ENCODE data around the gene FAM168A. TPM values are rescaled to one million over a fixed set of nuclear protein-coding genes. Genes with fewer than 3 reads are reported as not detected.
A peak's percentile ranks its signal among the peaks of the same experiment; 100 is the strongest.

Gene FAM168A
- total RNA-seq, 3 donors from 2014 or later (not counting 1 experiment from before 2014, with no cell fraction given), result 27.4 to 39.8 (median 30.4) TPM

DNA sequence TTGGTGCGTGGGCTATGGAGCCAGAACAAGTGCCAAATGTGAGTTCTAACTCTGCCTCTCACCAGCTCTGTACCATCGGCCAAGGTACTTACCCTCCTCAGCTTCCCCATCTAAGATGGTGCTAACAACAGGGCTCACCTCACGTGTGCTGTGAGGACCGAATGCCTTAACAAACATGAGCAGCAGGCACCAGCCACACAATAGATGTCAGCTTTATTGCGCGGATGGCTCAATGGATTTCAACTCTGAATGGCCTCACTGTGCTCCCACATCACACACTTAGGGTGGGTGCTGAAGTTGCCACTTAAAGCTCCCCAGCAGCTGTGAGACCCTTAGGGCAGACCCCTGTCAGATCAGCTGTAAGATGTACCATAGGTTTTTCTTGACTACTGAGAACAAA is 197.6 kb downstream of the FAM168A start:
- no peaks in the 10 kb centered on the region for H3K27me3 ChIP-seq (ENCODE audit: control insufficient read depth, insufficient read depth, low read length)
- H3K4me3 Mint-ChIP-seq, result no peak overlapping the region
- no peaks in the 10 kb centered on the region for H3K9me3 Mint-ChIP-seq
- no peaks in the 10 kb centered on the region for H3K27me3 Mint-ChIP-seq (ENCODE audit: low read depth in 2 of 2)
- H3K4me3 ChIP-seq (ENCODE audit: low read length), result no peak overlapping the region
- H3K36me3 ChIP-seq (ENCODE audit: control insufficient read depth, insufficient read depth, low read length), result peaks cover 9% of the 10 kb centered on the region
- H3K4me1 Mint-ChIP-seq, result peaks cover 0 to 20% of the 10 kb centered on the region in 2 donors
- TF ChIP-seq, protein P1, sequence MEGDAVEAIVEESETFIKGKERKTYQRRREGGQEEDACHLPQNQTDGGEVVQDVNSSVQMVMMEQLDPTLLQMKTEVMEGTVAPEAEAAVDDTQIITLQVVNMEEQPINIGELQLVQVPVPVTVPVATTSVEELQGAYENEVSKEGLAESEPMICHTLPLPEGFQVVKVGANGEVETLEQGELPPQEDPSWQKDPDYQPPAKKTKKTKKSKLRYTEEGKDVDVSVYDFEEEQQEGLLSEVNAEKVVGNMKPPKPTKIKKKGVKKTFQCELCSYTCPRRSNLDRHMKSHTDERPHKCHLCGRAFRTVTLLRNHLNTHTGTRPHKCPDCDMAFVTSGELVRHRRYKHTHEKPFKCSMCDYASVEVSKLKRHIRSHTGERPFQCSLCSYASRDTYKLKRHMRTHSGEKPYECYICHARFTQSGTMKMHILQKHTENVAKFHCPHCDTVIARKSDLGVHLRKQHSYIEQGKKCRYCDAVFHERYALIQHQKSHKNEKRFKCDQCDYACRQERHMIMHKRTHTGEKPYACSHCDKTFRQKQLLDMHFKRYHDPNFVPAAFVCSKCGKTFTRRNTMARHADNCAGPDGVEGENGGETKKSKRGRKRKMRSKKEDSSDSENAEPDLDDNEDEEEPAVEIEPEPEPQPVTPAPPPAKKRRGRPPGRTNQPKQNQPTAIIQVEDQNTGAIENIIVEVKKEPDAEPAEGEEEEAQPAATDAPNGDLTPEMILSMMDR (IDR thresholded peaks at IDR 0.05), result no peak
- H3K27ac Mint-ChIP-seq, result peak overlapping the region; percentile 23 to 81
- intact Hi-C loops (cut with micrococcal nuclease), result no loop called here
- WGBS (ENCODE audit: insufficient coverage), result 98% methylated on average over 6 of the region's 6 CpGs
- no peaks in the 10 kb centered on the region for H3K9me3 ChIP-seq (ENCODE audit: control insufficient read depth, insufficient read depth, low read length)
- no peak for DNase-seq
- no peaks in the 10 kb centered on the region for H3K36me3 Mint-ChIP-seq
- no peak for ATAC-seq
- no peaks in the 10 kb centered on the region for H3K4me1 ChIP-seq (ENCODE audit: control insufficient read depth, insufficient read depth, low read length)
- no peak overlapping the region for H3K27ac ChIP-seq (ENCODE audit: low read length)

DNA sequence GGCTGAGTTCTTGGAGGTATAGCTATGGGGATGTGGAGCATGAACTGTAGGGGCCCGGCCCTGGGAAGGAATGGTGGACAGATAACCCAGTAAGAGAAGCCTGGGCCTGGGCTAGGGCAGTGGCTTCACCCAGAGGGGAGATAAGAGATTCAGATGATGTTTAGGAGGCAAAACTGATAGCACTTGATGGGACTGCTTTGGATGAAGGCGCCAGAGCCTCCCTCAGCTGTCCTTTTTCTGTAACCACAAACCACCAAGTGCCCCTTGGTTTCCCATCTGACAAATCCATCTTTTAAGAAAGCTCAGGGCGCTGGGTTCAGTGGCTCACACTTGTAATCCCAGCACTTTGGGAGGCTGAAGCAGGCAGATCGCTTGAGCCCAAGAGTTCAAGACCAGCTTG is 198.3 kb downstream of the FAM168A start:
- no peak for ATAC-seq
- H3K27ac ChIP-seq (ENCODE audit: low read length), result no peak overlapping the region
- intact Hi-C loops (cut with micrococcal nuclease), result no loop called here

DNA sequence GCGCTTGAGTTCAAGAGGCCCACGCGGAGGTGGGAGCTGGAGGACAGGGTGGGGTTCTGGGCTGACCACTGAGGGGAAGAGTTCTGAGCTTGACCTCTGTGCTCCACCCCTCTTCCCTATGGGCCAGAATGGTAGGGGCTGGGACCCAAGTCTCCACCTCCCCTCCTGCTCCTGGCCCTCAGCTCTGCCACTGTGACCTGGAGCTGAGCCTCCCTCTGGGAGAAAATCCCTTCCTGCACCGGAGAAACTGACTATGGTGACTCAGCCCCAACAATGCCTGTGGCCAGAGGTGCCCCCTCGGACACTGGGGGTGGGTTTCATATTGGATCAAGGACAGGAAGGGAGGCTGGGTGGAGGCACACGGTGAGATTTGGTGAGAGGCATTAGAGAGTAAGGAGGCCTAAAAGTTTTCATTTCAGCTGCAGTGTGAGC is 198.7 kb downstream of the FAM168A start:
- no peak overlapping the region for H3K27ac ChIP-seq (ENCODE audit: low read length)
- no peaks in the 10 kb centered on the region for H3K4me1 ChIP-seq (ENCODE audit: control insufficient read depth, insufficient read depth, low read length)
- TF ChIP-seq, protein P1 (IDR thresholded peaks at IDR 0.05), result no peak
- H3K27me3 Mint-ChIP-seq (ENCODE audit: low read depth in 2 of 2), result no peaks in the 10 kb centered on the region
- H3K9me3 Mint-ChIP-seq, result no peaks in the 10 kb centered on the region
- peak overlapping the region; percentile 10 for H3K4me3 Mint-ChIP-seq
- DNase-seq (peak in 1 of 2 donors; percentile 6), ATAC-seq (peak in 1 of 3 donors; percentile 5)
- H3K36me3 ChIP-seq (ENCODE audit: control insufficient read depth, insufficient read depth, low read length), result peaks cover 14% of the 10 kb centered on the region
- H3K27ac Mint-ChIP-seq, result peak overlapping the region; percentile 81
- no peaks in the 10 kb centered on the region for H3K36me3 Mint-ChIP-seq
- H3K27me3 ChIP-seq (ENCODE audit: control insufficient read depth, insufficient read depth, low read length), result no peaks in the 10 kb centered on the region
- H3K4me3 ChIP-seq (ENCODE audit: low read length), result no peak overlapping the region
- peaks cover 0 to 20% of the 10 kb centered on the region in 2 donors for H3K4me1 Mint-ChIP-seq
- WGBS (ENCODE audit: insufficient coverage), result 86% methylated on average over 6 of the region's 6 CpGs
- no peaks in the 10 kb centered on the region for H3K9me3 ChIP-seq (ENCODE audit: control insufficient read depth, insufficient read depth, low read length)
- intact Hi-C loops (cut with micrococcal nuclease), result no loop called here

More for the DNA sequence above, 198.3 kb downstream of the FAM168A start:
- H3K4me3 Mint-ChIP-seq, result peak overlapping the region; percentile 10
- DNase-seq, result no peak
- peaks cover 10% of the 10 kb centered on the region for H3K36me3 ChIP-seq (ENCODE audit: control insufficient read depth, insufficient read depth, low read length)
- H3K9me3 Mint-ChIP-seq, result no peaks in the 10 kb centered on the region
- H3K36me3 Mint-ChIP-seq, result no peaks in the 10 kb centered on the region
- WGBS (ENCODE audit: insufficient coverage), result 62% methylated on average over 4 of the region's 4 CpGs
- peaks cover 0 to 20% of the 10 kb centered on the region in 2 donors for H3K4me1 Mint-ChIP-seq
- no peak overlapping the region for H3K4me3 ChIP-seq (ENCODE audit: low read length)
- H3K27me3 Mint-ChIP-seq (ENCODE audit: low read depth in 2 of 2), result no peaks in the 10 kb centered on the region
- TF ChIP-seq, protein P1 (IDR thresholded peaks at IDR 0.05), result no peak
- H3K27me3 ChIP-seq (ENCODE audit: control insufficient read depth, insufficient read depth, low read length), result no peaks in the 10 kb centered on the region
- peak overlapping the region; percentile 81 for H3K27ac Mint-ChIP-seq
- no peaks in the 10 kb centered on the region for H3K4me1 ChIP-seq (ENCODE audit: control insufficient read depth, insufficient read depth, low read length)
- H3K9me3 ChIP-seq (ENCODE audit: control insufficient read depth, insufficient read depth, low read length), result no peaks in the 10 kb centered on the region

DNA sequence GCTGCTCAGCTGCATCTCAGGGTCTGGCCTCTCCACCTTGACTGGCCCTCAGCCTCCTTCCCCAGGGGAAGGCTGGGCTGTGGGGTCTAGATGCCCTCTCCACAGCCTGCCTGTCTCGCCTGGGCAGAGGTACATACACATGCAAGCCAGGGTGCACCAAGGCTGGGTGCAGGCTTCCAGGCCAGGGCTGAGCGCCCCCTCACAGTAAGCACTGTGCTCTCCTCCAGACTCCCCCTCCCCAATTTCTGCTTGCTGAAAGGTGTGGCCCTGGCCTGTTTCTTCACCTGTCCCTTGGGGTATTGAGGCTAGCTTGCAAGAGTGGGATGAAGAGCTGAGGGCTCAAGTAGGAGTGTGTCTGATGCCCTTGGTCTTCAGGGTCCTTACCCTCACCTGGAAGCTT is 199.2 kb downstream of the FAM168A start:
- WGBS (ENCODE audit: insufficient coverage), result 90% methylated on average over 2 of the region's 2 CpGs
- H3K4me1 Mint-ChIP-seq, result peaks cover 0 to 20% of the 10 kb centered on the region in 2 donors
- H3K9me3 ChIP-seq (ENCODE audit: control insufficient read depth, insufficient read depth, low read length), result no peaks in the 10 kb centered on the region
- no peak overlapping the region for H3K4me3 Mint-ChIP-seq
- intact Hi-C loops (cut with micrococcal nuclease), result no loop called here
- peak overlapping the region; percentile 81 for H3K27ac Mint-ChIP-seq
- H3K27me3 ChIP-seq (ENCODE audit: control insufficient read depth, insufficient read depth, low read length), result no peaks in the 10 kb centered on the region
- H3K4me1 ChIP-seq (ENCODE audit: control insufficient read depth, insufficient read depth, low read length), result no peaks in the 10 kb centered on the region
- H3K27me3 Mint-ChIP-seq (ENCODE audit: low read depth in 2 of 2), result no peaks in the 10 kb centered on the region
- TF ChIP-seq, protein P1 (IDR thresholded peaks at IDR 0.05), result no peak
- no peak overlapping the region for H3K27ac ChIP-seq (ENCODE audit: low read length)
- peak in 2 of 3 donors; percentile 9 to 10 for ATAC-seq
- no peak overlapping the region for H3K4me3 ChIP-seq (ENCODE audit: low read length)
- DNase-seq, result peak in 1 of 2 donors; percentile 14
- H3K36me3 Mint-ChIP-seq, result no peaks in the 10 kb centered on the region
- H3K36me3 ChIP-seq (ENCODE audit: control insufficient read depth, insufficient read depth, low read length), result peaks cover 15% of the 10 kb centered on the region
- no peaks in the 10 kb centered on the region for H3K9me3 Mint-ChIP-seq

All from natural killer cell (primary cell).